SK-N-SH treated with all-trans-retinoic acid at 6 μM for 48 hours (cell line): Measurements from ENCODE around the gene MCTP2.

Experiments used
- ARNTL ChIP-seq: fragments of 450-650 bp; formaldehyde crosslinking; IDR thresholded peaks from 2 replicates; pipeline ENCODE4 v1.5.0; 2020; ENCODE audit warnings: low read depth, mild to moderate bottlenecking, moderate library complexity, borderline replicate concordance
- BACH2 ChIP-seq: fragments of 250-450 bp; sonication (Bioruptor Pico); IDR thresholded peaks from 2 replicates; pipeline ENCODE4 v1.9.0; 2021; ENCODE audit warnings: mild to moderate bottlenecking, borderline replicate concordance
- CSDC2 ChIP-seq: fragments of 250-450 bp; sonication (Bioruptor Pico); IDR thresholded peaks from 2 replicates; pipeline ENCODE4 v1.5.0; 2020; ENCODE audit warnings: mild to moderate bottlenecking, moderate library complexity
- GLIS3 ChIP-seq: fragments of 250-450 bp; sonication (Bioruptor Pico); IDR thresholded peaks from 2 replicates; pipeline ENCODE4 v1.5.0; 2020; ENCODE audit warnings: mild to moderate bottlenecking, moderate library complexity
- ISL1 ChIP-seq: fragments of 250-450 bp; sonication (Bioruptor Pico); IDR thresholded peaks from 2 replicates; pipeline ENCODE4 v2.1.2; 2022; ENCODE audit warnings: mild to moderate bottlenecking, moderate library complexity
- RARB ChIP-seq: fragments of 250-450 bp; sonication (Bioruptor Pico); IDR thresholded peaks from 2 replicates; pipeline ENCODE4 v1.8.0; 2021; ENCODE audit warnings: mild to moderate bottlenecking, moderate library complexity
- TCF4 ChIP-seq: fragments of 250-450 bp; sonication (Bioruptor Pico); IDR thresholded peaks from 2 replicates; pipeline ENCODE4 v1.8.0; 2021; ENCODE audit warnings: mild to moderate bottlenecking, moderate library complexity, borderline replicate concordance
- TOX ChIP-seq: fragments of 250-450 bp; sonication (Bioruptor Pico); IDR thresholded peaks from 2 replicates; pipeline ENCODE4 v1.8.0; 2021; ENCODE audit warnings: mild to moderate bottlenecking, moderate library complexity, borderline replicate concordance
- ZC3H10 ChIP-seq: fragments of 250-450 bp; sonication (Bioruptor Pico); IDR thresholded peaks from 2 replicates; pipeline ENCODE4 v1.5.1; 2021; ENCODE audit warnings: mild to moderate bottlenecking, moderate library complexity
- ZFP3 ChIP-seq: fragments of 250-450 bp; sonication (Bioruptor Pico); IDR thresholded peaks from 2 replicates; pipeline ENCODE4 v1.5.0; 2020; ENCODE audit warnings: mild to moderate bottlenecking, moderate library complexity
- ZFP30 ChIP-seq: fragments of 450-650 bp; formaldehyde crosslinking; IDR thresholded peaks from 2 replicates; pipeline ENCODE4 v1.5.0; 2022; ENCODE audit warnings: mild to moderate bottlenecking, moderate library complexity
- TF ChIP-seq, protein P1 (sequence below): fragments of 250-450 bp; sonication (Bioruptor Pico); IDR thresholded peaks from 2 replicates; pipeline ENCODE4 v1.5.1; 2020; ENCODE audit warnings: low read depth, mild to moderate bottlenecking, moderate library complexity
- TF ChIP-seq, protein P2 (sequence below): fragments of 250-450 bp; sonication (Bioruptor Pico); IDR thresholded peaks from 2 replicates; pipeline ENCODE4 v1.8.0; 2020; ENCODE audit warnings: mild to moderate bottlenecking, moderate library complexity, borderline replicate concordance
- TF ChIP-seq, protein P3 (sequence below): fragments of 250-450 bp; sonication (Bioruptor Pico); IDR thresholded peaks from 2 replicates; pipeline ENCODE4 v1.5.1; 2021; ENCODE audit warnings: mild to moderate bottlenecking, moderate library complexity

DNA sequence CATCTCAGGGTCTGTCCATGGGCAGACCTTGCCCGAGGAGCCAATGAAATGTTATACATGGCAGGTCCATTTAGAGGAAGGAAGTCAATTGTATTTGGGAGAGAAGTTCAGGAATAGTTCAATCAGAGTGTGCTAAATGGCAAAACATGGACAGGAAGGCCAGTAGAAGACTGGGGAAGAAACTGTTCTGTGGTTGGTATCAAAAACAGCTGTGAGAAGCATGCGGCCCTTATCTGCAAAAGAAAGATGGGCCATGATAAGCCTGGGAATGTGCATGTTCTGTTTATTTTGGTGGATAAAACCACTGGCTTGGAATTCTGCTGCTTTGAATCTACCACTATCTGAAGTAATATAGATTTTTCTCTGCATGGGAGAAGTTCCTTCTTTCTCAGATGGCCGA is 100.4 kb downstream of the MCTP2 start:
- no peak for TF ChIP-seq ARNTL (CRISPR knock-in tag)
- TF ChIP-seq RARB (CRISPR knock-in tag), result no peak
- no peak for TF ChIP-seq ISL1 (CRISPR knock-in tag)
- no peak for TF ChIP-seq BACH2 (CRISPR knock-in tag)
- no peak for TF ChIP-seq ZFP3 (CRISPR knock-in tag)
- no peak for TF ChIP-seq ZC3H10 (CRISPR knock-in tag)
- TF ChIP-seq ZFP30, result no peak
- TF ChIP-seq, protein P1, sequence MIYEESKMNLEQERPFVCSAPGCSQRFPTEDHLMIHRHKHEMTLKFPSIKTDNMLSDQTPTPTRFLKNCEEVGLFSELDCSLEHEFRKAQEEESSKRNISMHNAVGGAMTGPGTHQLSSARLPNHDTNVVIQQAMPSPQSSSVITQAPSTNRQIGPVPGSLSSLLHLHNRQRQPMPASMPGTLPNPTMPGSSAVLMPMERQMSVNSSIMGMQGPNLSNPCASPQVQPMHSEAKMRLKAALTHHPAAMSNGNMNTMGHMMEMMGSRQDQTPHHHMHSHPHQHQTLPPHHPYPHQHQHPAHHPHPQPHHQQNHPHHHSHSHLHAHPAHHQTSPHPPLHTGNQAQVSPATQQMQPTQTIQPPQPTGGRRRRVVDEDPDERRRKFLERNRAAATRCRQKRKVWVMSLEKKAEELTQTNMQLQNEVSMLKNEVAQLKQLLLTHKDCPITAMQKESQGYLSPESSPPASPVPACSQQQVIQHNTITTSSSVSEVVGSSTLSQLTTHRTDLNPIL (CRISPR knock-in tag), result no peak
- TF ChIP-seq, protein P2, sequence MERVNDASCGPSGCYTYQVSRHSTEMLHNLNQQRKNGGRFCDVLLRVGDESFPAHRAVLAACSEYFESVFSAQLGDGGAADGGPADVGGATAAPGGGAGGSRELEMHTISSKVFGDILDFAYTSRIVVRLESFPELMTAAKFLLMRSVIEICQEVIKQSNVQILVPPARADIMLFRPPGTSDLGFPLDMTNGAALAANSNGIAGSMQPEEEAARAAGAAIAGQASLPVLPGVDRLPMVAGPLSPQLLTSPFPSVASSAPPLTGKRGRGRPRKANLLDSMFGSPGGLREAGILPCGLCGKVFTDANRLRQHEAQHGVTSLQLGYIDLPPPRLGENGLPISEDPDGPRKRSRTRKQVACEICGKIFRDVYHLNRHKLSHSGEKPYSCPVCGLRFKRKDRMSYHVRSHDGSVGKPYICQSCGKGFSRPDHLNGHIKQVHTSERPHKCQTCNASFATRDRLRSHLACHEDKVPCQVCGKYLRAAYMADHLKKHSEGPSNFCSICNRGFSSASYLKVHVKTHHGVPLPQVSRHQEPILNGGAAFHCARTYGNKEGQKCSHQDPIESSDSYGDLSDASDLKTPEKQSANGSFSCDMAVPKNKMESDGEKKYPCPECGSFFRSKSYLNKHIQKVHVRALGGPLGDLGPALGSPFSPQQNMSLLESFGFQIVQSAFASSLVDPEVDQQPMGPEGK (CRISPR knock-in tag), result no peak
- TF ChIP-seq GLIS3 (CRISPR knock-in tag), result no peak
- TF ChIP-seq TOX (CRISPR knock-in tag), result no peak
- TF ChIP-seq, protein P3, sequence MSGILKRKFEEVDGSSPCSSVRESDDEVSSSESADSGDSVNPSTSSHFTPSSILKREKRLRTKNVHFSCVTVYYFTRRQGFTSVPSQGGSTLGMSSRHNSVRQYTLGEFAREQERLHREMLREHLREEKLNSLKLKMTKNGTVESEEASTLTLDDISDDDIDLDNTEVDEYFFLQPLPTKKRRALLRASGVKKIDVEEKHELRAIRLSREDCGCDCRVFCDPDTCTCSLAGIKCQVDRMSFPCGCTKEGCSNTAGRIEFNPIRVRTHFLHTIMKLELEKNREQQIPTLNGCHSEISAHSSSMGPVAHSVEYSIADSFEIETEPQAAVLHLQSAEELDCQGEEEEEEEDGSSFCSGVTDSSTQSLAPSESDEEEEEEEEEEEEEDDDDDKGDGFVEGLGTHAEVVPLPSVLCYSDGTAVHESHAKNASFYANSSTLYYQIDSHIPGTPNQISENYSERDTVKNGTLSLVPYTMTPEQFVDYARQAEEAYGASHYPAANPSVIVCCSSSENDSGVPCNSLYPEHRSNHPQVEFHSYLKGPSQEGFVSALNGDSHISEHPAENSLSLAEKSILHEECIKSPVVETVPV (CRISPR knock-in tag), result no peak
- no peak for TF ChIP-seq CSDC2 (CRISPR knock-in tag)
- no peak for TF ChIP-seq TCF4 (CRISPR knock-in tag)
